Fibroblast of skin of back (primary cell): ENCODE measurements around the gene NDUFV2.
A peak's percentile ranks its signal among the peaks of the same experiment; 100 is the strongest.
"Not testable (repeated sequence)": the region's sequence is repeated elsewhere in the genome, so short reads cannot be mapped to it uniquely, and the experiment has no call there.

Experiments
- DNase-seq: peaks from one replicate; pipeline ENCODE4 v3.0.0-alpha.2; 2013

Gene NDUFV2

DNA sequence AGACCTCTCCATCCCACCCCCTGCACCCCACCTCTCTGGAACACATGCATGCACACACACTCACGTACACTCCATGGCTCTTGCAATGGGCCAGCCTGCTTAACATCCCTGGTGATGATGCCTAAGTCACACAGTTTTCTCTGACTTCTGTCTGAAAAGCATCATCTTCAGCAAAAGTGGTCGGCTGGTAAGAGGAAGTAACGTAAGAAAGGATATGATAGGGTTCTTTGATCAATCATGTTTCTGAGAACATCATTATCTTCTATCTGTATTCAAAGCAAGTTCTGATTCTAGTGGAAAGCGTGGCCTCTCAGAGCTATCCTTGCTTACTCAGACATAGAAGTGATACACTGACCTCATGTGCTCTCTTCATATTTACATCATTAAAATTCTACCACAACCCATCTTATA lies 11.4 kb upstream of the NDUFV2 start:
- no peak for DNase-seq

DNA sequence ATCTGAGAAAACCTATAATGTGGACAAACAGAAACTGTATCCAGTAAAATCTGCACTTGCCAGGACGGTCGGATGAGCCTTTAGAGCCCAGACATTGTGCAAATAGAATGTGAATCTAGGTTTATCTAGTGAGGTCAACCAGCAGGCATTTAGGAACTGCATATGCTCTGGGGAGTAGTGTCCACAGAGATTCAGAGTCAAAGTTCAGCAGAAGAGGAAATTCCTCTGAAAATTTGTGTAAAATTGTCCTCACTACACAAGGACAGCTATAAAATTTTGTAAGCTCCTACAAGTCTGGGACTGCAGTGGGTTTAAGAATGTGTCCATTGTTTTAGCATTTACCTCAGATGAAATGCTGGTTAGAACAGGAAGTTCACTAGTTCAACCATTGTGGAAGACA lies 9.8 kb upstream of the NDUFV2 start:
- DNase-seq: no peak

DNA sequence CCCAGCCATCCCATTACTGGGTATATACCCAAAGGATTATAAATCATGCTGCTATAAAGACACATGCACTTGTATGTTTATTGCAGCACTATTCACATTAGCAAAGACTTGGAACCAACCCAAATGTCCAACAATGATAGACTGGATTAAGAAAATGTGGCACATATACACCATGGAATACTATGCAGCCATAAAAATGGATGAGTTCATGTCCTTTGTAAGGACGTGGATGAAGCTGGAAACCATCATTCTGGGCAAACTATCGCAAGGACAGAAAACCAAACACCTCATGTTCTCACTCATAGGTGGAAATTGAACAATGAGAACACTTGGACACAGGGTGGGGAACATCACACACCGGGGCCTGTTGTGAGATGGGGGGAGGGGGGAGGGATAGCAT lies 9.4 kb upstream of the NDUFV2 start:
- not testable (repeated sequence) for DNase-seq

DNA sequence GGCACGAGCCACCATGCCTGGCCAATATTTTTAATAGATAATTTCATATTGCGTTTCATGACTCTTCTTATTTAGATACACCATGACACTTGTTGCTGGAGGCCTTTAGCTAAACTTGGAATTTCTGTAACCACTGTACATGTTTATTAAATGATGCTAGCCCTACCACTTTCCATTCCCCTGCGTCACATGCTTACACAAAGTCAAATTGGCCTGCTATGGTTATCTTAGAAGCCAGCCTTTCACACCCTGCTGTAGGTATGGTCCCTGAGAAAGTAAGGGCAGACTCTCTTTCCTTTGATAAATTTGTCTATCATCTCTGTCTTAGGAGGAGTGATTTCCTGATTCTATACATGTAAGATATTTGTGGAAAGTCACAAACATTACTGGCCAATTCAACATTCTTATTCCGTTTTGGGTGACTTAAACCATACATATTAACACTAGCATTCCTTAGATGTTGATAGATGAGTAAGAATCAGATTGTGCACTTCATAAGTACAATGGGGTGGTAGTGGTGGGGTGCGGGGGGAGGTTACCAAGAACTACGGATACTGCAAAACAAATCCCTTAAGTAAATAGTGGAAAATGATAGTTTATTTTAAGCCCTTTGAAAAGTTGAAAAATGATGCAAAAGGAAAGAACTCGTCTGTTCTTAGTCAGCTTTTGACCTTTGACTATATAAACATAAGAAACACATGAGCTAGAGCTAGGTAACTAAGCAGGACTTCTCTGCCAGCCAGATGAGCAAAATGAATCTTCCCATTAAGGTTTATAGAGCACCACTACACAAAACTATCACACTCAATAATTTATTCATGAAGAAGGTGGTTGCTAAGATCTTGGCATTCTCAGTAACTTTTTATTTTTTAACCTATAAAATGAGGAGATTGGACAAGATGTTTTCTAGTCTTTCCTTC lies 7.9 kb upstream of the NDUFV2 start:
- peak; percentile 83 for DNase-seq

DNA sequence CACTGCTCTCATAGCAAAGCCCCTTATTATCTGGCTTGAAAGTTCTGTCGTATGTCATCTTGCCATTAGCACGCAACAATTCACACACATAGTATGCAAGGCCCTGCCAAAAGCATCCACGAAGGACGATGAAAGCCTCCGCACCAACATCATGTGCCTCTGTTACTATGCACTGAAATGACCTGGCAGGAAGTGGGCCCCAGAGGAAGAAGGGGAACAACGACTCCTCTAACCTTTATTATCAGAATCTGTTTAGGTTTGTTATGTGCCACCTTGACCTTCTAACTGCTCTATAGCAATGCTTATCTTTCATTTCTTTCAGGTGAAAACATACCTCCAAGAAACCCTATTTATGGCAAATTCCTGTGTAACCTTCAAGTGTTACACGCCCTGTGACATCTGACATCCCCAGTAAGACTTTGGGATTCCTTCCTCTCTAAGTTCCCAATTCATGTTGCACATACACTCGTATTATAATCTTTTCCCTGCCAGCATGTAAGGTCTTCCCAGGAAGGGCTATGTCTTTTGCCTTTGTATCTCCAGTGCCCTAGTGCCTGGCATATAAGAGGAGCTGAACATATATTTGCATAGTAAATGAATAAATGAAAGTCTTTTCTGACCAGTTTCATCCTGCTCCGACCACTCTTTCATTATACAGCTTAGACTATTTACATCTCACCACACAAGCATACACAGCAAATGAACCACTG lies 7.0 kb upstream of the NDUFV2 start:
- no peak for DNase-seq

DNA sequence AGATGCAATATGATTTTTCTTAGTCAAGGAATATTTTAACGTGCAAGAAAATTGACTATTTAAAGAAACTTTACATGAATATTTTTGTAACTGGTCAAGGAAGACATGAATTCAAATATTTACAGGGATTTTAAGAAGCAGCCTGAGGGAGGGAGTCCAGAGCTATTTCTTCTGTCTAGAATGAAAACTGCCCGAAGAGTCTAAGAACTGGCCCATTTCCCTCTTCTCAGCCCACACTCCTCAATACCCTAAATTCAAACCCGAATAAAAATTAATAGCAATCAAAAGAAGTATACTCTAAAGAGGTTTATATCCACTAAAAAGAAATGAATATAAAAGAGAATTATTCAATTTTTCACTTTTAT lies 6.5 kb upstream of the NDUFV2 start:
- no peak for DNase-seq

DNA sequence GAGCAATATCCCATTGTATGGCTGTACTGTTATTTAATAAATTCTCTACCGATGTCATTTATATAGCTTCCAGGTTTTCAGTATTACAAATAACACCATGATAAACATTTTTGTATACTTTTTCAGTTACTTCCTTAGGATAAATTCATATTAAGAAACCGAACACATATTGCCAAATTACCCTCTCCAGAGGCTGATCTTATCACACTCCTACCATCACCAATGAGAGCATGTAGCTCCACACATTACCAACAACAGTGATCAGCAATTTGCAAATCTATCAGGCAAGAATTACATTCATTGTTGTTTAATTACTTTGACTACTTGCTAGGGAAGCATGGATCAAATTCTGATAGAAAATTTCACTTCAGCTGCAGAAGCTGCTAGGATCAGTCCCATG lies 5.8 kb upstream of the NDUFV2 start:
- DNase-seq: no peak

DNA sequence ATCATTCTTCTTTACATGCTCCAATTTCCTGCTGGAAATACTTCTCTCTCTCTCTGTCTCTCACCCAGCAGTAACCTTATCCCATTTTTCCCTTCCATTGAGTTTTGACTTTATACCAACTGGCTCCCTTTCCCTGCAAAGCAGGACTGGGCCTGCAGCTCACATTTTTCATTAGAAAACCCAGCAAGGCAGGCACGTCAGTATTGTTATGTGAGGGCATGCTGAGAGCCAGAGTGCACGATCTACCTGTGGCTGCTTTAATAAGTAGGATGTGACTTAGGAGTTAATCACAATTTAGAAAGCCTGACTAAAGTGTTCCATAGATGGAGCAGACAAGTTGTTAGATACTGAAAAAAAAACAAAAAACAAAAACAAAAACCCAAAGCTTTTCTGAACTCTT lies 5.2 kb upstream of the NDUFV2 start:
- DNase-seq: no peak

DNA sequence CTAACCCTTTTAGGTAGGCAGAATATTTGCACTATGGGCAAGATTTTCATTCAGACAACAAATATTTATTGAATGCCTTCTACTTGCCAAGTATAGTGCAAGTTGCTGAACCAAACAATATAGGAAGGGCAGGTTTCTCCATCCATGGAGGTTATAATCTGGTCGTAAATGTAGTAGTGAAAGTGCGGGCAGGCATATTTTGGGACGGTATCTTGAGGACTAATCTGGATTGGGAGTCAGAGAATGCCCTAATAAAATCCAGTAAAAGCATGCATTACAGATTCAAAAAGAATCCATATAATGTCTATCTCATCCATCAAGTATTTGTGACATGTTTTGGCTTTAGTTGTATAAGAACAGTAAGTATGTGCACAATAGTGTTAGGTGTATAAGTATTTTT lies 1.7 kb upstream of the NDUFV2 start:
- DNase-seq: peak; percentile 43

DNA sequence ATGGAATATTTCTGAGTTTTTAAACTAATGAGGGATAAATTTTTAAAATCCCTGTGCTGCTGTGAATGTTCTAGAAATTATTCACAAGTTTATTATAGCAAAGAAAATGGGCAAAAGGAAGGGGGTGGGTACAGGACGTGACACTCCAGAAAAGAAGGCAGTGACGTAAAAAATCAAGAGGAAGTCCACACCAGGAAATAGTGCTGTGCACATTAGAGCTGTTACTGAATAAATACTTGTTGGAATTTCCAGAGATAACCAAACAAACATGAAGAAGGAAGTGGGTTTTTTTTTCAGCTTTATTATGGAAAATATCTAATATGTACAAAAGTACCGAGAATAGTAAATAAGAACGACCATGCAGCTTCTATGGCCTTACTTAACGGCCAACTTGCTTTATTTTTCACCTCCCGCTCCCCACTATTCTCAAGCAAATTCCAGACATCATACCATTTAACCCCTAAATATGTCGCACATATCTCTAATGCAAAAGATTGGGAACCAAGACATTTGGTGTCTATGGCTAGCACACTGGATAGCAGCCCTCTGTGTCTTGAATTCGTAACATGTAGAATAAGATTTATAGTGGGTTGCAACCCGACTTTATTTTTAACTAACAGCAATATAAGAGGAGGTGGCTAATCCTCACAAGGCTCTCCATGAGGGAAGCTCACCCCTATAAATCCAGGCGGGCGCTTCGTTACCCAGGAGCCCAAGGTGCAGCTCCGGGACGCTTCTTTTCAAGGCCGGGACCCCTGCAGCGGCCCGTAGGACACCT lies 580 bp upstream of the NDUFV2 start:
- DNase-seq: peak; percentile 81

DNA sequence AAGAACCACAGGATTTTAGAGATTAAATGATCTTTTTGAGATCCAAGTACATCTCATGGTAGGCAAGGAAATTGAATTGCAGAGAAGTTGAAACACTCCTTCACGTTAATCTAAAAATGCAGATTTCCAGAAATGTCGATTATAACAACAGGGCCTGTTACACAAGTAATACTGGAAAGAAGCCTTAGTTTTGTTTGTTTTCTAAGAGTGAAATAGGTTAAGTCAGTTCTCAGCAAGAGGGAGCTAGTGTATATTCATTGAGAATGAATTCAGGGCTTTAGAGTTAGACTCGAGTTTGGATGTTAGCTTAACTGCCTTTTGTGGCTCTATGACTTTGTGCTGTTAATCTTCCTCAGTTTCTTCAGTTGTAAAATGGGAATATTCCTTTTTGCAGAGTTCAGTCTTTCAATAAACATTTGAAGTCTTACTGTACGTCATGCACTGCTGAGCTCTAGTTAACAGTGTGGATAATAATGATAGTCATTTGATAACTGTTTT lies 926 bp downstream of the NDUFV2 start:
- peak; percentile 45 for DNase-seq

DNA sequence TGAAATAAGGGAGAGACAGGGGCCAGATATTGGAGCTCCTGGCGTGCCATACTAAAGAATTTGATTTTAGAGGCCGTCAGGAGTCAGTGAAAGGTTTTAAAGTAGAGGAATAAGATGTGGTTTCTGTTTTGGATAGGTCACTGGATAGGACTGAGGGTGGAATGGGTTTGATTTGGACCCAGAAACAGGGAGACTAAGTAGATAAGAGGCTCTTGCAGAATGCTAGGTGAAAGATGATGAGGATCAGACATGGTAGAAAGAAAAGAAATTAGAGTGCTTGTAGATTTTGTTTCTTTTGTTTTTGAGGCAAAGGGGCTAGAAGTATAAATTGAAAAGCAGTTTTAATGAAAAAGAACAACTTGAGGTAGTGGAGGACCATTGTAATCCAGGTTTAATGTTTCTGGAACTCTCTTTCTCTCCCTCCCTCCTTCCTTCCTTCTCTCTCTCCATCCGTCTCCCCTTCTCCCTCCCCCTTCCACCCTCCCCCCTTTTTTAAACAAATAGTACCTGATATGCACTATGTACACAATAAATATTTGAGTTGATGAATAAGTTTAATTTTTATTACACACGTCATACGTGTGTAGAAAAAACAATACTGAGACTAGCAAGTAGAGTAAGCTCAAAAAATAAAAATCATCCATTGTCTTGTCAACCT lies 1.9 kb downstream of the NDUFV2 start:
- no peak for DNase-seq

DNA sequence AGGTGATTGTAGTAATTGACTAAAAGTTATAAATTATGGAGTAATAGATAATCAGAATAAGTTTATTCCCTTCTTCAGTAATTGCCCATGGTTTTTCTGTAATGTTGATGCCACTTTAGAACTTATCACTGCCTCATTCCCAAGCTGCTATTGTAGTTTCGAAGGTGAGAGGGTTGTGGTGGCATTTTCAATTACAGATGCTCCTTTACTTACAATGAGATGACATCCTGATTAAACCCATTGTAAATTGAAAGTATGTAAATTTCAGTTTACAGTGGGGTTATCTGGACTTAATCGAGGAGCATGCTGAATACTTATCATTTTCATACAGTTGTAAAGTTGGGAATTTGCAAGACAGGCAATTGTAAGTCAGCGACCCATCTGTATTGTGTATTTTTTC lies 2.9 kb downstream of the NDUFV2 start:
- DNase-seq: no peak

DNA sequence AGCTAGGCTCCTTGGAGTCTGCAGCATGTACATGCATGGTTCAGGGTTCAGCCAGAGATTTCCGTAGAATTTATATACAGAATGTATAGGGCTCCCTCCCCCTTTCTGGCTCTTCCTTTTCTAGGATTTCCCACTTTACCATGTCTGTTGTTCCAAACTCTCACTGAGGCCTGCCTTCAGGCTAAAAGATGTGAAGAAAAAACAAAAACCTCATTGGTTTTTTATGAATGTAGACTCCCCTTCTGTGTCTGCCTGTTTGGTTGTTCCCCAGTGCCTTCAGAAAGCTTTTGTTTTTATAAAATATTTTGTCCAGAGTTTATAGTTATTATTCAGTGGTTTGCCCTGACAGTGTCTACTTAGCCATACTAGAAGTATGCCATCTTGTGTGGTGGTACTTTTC lies 3.6 kb downstream of the NDUFV2 start:
- no peak for DNase-seq

DNA sequence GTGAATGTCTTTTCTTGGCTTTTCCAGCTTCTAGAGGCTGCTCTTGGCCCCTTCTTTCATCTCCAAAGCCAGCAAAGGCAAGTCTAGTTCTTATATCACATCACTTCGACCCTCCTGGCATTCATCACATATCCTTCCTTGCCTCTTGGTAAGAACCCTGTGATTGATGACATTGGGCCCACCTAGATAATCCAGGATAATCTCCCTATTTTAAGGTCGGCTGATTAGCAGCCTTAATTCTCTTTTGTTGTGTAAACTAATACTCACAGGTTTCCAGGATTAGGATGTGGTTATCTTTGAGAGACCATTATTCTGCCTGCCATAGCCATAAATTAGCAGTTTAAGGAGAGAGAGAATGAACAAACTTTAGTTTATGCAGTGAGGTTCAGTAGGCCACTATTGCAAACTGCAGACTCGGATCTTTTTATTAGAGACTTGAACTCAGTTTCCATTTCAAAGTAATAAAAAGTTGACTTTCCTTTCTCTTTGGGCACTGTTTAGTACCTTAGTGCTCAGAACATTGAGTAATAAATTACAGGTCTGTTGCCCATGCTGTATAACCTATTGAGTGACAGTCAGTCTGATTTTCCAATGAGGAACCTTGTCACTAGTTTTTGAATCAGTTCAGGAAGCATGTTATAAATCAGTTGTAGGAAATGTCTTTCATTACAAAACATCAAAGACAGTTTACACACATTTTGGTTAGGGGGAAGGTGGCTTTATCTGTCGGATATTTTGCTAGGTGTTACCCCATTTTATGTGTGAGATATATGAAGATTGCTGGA lies 4.5 kb downstream of the NDUFV2 start:
- no peak for DNase-seq

DNA sequence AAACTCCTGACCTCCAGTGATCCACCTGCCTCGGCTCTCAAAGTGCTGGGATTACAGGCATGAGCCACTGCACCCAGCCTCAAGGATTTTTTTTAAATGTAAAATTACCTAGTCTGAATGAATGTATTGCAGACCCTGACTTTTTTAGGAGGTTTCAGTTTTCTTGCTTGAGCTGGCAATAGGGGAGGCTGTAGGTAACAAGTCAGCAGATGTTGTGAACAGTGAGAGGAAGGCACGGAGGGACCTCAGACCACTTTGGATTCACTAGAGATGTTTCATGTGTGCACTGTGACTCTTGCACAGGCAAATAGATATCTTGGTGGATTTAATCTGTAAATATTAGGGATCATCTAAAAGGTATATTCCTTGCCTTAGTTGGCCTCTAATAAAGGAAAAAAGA lies 6.4 kb downstream of the NDUFV2 start:
- DNase-seq: no peak

DNA sequence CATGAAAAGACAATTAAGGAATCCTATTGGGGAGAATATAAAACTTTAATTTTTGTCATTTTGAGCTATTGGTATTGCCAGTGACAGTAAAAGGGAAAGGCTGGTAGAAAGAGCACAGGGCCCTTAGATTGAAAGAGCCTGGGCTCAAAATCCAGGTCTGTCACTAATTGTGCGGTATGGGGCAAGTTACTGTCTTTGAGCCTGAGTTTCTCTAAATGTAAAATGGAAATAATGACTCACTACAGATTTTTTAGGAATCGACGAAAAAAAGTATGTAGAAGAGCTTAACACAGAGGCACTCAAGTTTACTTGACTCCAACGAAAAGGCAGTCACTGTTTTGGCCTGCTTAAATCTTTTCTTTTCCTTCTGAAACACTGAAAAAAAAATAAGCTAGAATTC lies 7.0 kb downstream of the NDUFV2 start:
- DNase-seq: peak; percentile 58

DNA sequence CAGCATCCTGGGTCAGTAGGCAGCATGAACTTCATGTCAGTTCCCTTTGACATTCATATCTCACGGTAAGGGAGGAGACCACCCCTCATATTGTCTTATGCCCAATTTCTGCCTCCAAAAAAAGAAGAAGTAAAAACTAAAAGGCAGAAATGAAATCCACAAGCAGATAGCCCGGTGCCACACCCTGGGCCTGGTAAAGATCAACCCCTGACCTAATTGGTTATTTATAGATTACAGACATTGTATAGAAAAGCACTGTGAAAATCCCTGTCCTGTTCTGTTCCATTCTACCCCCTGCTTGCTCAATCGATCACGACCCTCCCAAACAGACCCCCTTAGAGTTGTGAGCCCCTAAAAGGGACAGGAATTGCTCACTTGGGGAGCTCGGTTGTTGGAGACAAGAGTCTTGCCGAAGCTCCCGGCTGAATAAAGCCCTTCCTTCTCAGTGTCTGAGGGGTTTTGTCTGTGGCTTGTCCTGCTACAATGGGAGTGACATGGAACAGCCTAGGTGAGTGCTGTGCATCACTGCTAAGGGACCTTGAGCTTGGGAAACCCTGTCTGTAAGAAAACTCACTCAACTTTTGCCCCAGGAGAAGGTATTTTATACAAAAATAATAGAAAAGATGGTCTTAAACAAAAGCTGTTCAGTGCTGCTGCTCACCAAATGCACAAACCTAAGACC lies 11.1 kb downstream of the NDUFV2 start:
- no peak for DNase-seq

DNA sequence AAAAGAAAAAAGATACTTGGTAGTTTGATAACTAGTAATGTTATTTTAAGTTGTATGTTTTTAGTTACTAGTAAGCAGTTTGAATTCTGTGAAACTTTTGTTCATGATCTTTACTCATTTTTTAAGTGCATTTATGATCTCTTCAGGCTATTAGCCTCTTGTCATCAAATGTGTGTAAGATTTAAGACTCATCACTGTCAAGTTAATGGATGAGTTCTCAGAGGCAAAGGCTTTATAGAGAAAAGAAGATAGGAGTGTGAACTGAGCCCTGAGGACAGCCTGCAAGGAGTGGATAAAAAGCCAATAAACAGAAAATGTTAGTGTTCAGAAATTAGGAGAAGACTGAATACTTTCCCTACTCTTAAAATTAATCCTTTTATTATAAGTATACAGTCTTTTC lies 13.5 kb downstream of the NDUFV2 start:
- DNase-seq: no peak

DNA sequence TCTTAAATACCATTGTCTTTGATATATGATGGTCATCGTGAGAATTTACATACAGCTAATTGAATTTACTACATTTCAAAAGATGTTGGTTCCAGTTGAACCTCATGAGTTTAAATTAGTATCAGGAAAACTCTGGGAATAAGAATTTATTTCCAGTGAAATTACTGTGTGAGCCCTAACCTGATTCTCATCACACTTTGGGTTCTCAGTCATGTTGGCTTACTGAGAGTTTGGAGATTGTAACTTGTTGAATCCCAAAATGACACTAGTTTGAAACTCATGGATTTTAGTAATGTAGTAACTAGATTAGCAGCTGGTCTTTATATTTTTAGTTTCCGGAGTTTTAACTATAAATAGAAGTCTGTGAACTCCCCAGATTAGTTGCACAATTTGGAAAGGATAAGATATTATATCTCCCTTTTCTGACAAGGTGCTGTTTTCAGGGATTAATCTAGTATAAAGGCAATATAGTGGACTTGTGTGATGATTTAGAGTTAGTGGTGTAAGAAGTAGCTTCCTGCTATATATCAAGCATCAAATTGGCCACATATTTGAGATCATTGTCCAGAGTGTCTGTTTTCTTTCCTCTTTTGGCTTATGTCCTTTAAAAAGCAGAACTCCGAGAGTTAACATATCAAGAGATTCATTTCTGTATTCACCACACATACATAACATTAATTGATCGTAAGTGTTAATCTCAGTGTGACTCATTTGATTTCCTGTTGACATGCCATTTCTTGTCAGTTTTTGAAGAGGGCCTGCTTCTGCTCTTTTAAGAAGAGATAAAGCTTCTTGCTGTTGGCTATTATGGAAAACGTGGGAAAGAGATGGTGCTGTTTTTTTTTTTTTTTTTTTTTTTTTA lies 15.7 kb downstream of the NDUFV2 start:
- DNase-seq: no peak
